GM13976 (cell line): ENCODE data around the gene MLPH.

ENCODE experiments used
- DNase-seq: peaks from one replicate; pipeline ENCODE4 v3.0.0; 2012; ENCODE audit warnings: low spot score
- in situ Hi-C: fragments of 300-500 bp; cut with MboI; formaldehyde crosslinking; loops from one replicate; pipeline ENCODE4 v1.12.0; 2022; ENCODE audit warnings: low sequenced_read_pairs, mixed read lengths, inconsistent platforms; ENCODE audit not compliant: unreplicated experiment
- TF ChIP-seq, protein P1 (sequence below): IDR thresholded peaks from 2 replicates; pipeline ENCODE4 v1.5.1; 2012; ENCODE audit warnings: borderline replicate concordance, mild to moderate bottlenecking; ENCODE audit not compliant: insufficient read depth; ENCODE audit errors: extremely low read depth, missing control alignments, control extremely low read depth

Gene MLPH

GRCh38 chr2:237450108-237450507 is 36.9 kb upstream of the MLPH start:
- TF ChIP-seq, protein P1, sequence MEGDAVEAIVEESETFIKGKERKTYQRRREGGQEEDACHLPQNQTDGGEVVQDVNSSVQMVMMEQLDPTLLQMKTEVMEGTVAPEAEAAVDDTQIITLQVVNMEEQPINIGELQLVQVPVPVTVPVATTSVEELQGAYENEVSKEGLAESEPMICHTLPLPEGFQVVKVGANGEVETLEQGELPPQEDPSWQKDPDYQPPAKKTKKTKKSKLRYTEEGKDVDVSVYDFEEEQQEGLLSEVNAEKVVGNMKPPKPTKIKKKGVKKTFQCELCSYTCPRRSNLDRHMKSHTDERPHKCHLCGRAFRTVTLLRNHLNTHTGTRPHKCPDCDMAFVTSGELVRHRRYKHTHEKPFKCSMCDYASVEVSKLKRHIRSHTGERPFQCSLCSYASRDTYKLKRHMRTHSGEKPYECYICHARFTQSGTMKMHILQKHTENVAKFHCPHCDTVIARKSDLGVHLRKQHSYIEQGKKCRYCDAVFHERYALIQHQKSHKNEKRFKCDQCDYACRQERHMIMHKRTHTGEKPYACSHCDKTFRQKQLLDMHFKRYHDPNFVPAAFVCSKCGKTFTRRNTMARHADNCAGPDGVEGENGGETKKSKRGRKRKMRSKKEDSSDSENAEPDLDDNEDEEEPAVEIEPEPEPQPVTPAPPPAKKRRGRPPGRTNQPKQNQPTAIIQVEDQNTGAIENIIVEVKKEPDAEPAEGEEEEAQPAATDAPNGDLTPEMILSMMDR: no peak
- DNase-seq: no peak
- in situ Hi-C loops: no loop called here

- DNase-seq: no peak
- in situ Hi-C loops: no loop called here
- TF ChIP-seq, protein P1: no peak
Observed at GRCh38 chr2:237450583-237450982, 36.5 kb upstream of the MLPH start.

GRCh38 chr2:237451643-237452469 is 35.2 kb upstream of the MLPH start:
- TF ChIP-seq, protein P1: no peak
- in situ Hi-C loops: no loop called here
- no peak for DNase-seq

DNA sequence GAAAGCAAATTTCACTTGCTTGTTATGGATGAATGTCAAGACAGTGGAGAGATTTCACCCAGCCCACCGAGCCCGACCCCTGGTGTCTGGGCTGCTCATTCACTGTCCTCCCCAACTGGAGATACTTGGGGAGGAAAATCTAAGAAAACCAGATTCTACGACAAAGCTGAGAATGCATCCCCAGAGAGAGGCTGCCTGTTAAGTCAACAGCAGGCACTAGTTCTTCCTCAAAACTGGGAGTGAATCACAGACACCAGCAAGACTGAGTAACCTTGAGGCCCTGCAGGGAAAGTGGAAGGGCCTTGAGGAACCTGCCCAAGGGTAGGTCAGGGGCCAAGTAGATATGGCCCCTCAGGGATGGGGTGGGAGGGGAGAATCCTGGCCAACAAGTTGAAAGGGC is 34.2 kb upstream of the MLPH start:
- DNase-seq: no peak
- TF ChIP-seq, protein P1: no peak
- in situ Hi-C loops: no loop called here

DNA sequence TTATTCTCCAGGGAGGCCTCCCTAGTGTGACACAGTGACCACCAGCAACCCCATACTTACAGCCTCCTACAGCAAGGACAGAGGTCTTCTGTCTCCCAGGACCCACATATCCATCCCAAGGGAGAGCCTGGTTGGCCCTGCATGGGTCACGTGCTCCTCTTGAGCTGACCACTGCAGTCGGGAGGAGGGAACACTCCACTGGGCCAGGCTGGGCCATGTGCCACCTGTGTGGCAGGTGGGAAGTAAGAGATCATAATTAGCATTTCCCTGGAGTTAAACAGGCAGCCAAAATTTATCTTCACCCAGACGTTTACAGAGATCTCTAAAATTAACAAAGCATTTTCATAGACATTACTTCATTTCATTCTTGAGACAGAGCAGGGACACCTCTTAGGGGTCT is 33.4 kb upstream of the MLPH start:
- in situ Hi-C loops: no loop called here
- TF ChIP-seq, protein P1: no peak
- no peak for DNase-seq

- in situ Hi-C loops: no loop called here
- DNase-seq: no peak
- TF ChIP-seq, protein P1: no peak
Observed at GRCh38 chr2:237455764-237456163, 31.3 kb upstream of the MLPH start.

GRCh38 chr2:237456200-237456843 is 30.7 kb upstream of the MLPH start:
- in situ Hi-C loops: no loop called here
- no peak for DNase-seq
- TF ChIP-seq, protein P1: no peak
